PC-3 (cell line): Measurements from ENCODE around the gene KIF18B.

Experiments
- EZH2 ChIP-seq: fragments of 300-600 bp; sonication (generic); IDR thresholded peaks from one replicate; pipeline ENCODE4 v1.6.1; 2017; ENCODE audit warnings: antibody characterized with exemption, mild to moderate bottlenecking, low read length; ENCODE audit not compliant: unreplicated experiment
- EZH2phosphoT487 ChIP-seq: fragments of 300-600 bp; sonication (generic); IDR thresholded peaks from 2 replicates; pipeline ENCODE4 v1.6.1; 2018; ENCODE audit warnings: mild to moderate bottlenecking, antibody characterized with exemption, low read length, borderline replicate concordance
- TF ChIP-seq, protein P1 (sequence below): fragments of 300-600 bp; sonication (generic); conservative IDR thresholded peaks from 2 replicates; pipeline ENCODE4 v1.5.1; 2017; ENCODE audit warnings: antibody characterized with exemption, low read depth, mild to moderate bottlenecking, low read length

GRCh38 chr17:44932787-44933097 lies 14.8 kb downstream of the KIF18B start:
- TF ChIP-seq EZH2 (no peak), EZH2phosphoT487 (no peak)
- TF ChIP-seq, protein P1, sequence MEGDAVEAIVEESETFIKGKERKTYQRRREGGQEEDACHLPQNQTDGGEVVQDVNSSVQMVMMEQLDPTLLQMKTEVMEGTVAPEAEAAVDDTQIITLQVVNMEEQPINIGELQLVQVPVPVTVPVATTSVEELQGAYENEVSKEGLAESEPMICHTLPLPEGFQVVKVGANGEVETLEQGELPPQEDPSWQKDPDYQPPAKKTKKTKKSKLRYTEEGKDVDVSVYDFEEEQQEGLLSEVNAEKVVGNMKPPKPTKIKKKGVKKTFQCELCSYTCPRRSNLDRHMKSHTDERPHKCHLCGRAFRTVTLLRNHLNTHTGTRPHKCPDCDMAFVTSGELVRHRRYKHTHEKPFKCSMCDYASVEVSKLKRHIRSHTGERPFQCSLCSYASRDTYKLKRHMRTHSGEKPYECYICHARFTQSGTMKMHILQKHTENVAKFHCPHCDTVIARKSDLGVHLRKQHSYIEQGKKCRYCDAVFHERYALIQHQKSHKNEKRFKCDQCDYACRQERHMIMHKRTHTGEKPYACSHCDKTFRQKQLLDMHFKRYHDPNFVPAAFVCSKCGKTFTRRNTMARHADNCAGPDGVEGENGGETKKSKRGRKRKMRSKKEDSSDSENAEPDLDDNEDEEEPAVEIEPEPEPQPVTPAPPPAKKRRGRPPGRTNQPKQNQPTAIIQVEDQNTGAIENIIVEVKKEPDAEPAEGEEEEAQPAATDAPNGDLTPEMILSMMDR, result no peak
